HG02884 (cell line): ENCODE data around the gene CHRNA4.

Source experiments
- ATAC-seq: cut with Tn5 transposase; IDR thresholded peaks from one replicate; pipeline ENCODE4 v1.9.1; 2021; ENCODE audit warnings: mild to moderate bottlenecking, moderate library complexity; ENCODE audit not compliant: unreplicated experiment

The CHRNA4 gene

DNA sequence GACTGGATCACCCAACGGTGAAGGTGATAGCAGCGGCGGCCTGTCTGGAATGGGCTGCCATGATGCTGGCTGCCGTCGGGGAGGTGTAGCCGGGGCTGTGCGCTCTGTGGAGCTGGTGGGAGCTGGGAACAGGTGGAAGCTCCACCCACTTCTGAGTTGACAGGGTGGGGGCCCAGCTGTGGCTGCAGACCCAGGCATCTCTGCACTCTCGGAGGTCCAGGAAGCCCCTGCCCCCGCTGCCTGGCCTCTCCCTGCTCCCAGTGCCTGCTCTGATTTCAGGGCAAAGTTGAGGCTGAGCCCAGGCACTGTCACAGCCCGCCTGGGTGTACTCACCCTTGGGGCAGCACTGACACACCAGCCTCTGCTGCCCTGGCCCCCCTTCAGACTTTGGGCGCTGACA, 18.1 kb upstream of the CHRNA4 start:
- ATAC-seq: no peak

- ATAC-seq: no peak
Observed at GRCh38 chr20:63378626-63379025, 17.5 kb upstream of the CHRNA4 start.

- ATAC-seq: no peak
Observed at GRCh38 chr20:63377951-63378381, 16.8 kb upstream of the CHRNA4 start.

GRCh38 chr20:63377256-63377941, 16.2 kb upstream of the CHRNA4 start:
- no peak for ATAC-seq

DNA sequence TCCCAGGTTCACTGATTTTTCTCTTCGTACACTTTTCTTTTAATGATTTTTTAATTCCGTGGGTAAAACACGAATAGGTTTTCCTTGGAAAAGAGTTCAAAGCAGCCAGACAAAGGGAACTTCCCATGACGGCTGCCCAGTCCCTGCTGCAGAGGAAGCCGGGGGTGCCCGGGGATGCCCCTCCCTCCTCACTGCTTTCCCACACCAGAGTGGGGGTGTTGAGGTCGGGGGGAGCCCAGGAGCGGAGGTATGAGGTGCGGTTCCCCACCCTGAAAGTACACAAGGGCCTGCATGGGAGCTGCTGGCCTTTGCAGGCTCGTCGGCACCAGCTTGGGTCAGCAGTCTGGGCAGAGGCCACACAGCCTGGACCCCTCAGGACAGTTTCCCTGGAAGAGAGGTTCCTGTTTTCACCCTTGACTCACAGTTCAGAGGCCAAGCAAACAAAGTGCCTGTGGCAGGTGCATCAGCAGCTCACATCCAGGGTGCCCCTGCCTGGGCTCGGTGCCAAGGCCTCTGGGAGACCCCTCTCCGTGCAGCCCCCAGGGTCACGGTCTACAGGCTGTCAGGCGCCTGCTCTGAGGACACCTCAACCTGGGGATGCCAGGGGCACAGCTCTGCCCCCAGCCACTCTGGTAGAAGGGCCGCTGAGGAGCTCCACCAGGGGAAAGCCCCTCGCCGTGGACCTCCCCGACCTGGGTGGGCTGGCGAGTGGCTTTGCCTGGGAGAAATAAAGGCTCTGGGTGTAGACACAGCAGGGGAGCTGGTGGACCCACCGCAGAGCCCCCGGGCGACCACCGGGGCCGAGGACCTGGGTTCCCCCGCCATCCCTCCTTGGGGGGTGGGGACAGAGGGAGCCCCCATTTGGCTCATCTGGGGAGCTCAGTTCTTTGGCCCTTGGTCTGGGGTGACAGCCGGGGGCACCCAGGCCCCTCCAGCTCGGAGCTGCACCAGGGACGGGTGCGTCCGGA, 15.4 kb upstream of the CHRNA4 start:
- no peak for ATAC-seq

DNA sequence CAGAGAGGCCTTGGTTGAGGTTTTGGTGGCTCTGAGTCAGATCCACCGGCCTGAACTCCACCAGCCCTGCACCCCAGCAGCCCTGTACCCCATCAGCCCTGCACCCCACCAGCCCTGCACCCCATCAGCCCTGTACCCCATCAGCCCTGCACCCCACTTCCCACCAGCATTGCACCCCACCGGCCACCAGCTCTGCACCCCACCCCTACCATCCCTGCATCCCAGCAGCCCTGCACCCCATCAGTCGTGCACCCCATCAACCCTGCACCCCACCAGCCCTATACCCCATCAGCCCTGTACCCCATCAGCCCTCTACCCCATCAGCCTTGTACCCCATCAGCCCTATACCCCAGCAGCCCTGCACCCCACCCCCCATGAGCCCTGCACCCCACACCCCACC, 14.3 kb upstream of the CHRNA4 start:
- no peak for ATAC-seq

- ATAC-seq: no peak
Observed at GRCh38 chr20:63374504-63374903, 13.4 kb upstream of the CHRNA4 start.

DNA sequence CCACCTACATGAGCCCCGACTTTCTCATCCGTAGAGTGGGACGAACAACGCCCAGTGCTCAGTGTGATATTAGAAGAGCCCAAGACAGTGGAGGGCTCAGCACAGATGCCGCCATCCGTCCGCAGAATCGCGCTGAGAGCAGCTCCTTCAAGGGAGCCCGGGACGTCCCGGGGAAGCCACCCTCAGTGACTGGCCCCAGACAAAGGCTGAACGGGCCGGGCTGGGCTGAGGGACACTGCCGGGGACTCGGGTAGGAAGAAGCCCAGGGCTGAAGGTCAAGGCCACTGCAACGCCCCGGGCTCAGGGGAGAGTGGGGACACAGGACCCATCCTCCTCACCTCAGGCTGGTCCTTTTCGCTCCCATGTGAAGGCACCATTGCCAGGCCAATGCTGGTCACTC, 12.8 kb upstream of the CHRNA4 start:
- no peak for ATAC-seq

DNA sequence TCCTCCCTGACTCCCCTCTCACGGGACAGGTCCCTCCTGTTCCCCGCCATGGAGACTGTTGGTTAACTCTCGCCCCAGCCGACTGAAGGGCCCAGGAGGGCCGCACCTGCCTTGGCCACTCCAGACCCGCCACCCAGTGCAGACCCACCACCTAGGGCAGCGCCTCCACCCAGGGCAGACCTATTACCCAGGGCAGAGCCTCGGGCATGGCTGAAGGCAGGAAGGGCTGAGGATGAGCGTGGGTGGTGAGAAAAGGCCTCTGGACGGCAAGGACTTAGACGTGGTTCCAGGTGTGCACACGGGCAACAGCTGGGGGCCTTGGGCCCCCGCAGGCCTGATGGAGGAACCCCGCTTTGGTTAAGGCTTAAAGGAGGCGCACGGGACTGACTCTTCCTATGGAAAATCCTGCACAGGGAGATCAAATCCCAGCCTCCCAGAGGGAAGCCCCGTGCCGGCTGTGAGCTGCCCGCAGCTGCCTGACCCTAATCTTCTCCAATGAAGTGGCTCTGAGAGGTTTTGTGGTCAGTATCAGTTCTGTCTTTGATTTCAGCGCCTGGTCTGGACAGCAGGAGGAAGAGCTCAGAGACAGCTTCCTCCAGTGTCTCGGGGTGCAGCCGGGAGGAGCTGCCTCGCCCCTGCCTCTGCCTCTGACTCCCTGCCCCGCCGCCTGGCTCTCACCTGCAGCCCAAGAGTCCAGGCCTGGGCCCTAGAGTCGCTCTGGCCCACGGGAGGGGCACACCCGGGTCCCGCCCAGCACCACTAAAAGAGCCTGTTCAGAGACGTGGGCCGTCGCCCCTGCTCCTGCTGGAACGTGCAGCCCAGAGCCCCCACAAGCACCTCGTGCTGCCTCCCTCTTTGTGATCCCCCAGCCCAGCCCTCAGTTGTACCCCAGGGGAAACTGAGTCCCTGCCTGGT, 12.1 kb upstream of the CHRNA4 start:
- ATAC-seq: no peak

- no peak for ATAC-seq
Observed at GRCh38 chr20:63371291-63371865, 10.2 kb upstream of the CHRNA4 start.

DNA sequence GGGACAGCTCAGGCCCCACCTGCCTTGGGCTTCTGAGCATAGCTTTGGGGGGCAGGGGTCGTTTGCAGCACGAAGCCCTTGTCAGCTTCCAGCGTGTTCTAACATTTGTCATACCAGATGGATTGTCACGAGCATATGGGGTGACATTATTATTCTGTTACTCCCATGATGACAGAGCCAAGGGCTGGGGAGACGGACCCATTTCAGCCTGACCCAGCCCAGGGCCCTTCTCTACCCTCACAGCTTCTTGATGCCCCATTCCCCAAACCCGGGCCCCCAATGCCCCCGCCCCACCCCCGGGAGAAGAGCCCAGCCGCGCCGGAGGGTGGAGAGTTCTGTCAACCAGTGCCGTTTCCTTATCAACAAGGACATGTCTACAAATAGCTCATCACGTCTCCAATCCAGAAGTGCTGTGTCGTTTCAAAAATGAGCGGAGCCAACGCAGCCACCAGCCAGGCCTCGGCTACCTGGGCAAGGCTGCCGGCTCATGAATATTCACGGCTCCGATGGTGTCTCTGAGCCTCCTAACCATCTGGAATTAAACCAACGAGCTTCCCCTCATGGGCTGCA, 9.6 kb upstream of the CHRNA4 start:
- no peak for ATAC-seq

- ATAC-seq: no peak
Observed at GRCh38 chr20:63369724-63370617, 8.8 kb upstream of the CHRNA4 start.

GRCh38 chr20:63369024-63369530, 7.9 kb upstream of the CHRNA4 start:
- ATAC-seq: no peak

DNA sequence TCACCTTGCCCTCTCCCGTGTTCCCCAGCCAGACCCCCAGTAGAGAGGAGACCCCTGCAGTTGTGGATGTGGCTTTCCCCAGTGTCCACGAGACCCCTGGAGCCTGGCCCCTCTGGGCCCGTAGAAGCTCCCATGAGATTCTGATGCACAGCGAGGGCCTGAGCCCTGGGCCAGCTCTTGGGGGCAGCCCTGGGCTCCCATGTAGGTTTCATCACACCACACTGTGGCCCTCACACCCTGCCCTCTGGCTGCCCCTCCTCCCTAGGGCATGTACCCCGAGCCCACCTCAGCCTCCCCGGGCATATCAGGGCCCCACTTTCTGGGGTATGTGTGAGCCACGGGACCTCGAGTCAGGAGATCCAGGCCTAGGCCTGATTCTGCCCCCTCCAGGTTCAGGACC, 7.0 kb upstream of the CHRNA4 start:
- no peak for ATAC-seq

DNA sequence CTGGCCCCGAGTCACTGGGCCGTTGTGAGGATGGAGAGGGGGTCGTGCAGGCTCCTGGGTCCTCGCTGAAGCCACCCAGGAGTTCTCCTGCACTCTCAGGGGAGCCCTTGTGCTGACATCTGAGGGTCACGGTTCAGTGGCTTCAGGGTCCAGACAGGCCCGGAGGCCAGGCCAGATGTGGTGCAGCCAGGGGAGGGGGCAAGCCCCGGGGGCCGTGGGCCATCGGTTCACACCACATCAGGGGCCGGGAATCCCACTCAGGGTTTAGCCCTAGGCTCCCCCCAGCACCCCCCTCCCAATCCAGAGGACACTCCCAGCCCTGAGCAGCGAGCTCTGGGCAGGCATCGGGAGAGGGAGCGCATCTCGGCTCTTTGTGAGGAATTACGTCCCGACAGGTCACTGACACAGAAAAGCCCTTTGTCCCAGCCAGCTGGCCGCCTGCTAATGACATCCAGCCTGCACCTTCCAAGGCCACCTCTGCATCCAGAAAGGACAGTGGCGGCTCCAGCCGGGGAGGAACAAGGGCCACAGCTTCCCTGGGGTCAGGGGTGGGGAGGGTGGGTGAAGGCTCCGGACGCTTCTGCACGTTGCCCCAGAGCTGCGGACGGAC, 6.4 kb upstream of the CHRNA4 start:
- no peak for ATAC-seq

- no peak for ATAC-seq
Observed at GRCh38 chr20:63366390-63367365, 5.5 kb upstream of the CHRNA4 start.

DNA sequence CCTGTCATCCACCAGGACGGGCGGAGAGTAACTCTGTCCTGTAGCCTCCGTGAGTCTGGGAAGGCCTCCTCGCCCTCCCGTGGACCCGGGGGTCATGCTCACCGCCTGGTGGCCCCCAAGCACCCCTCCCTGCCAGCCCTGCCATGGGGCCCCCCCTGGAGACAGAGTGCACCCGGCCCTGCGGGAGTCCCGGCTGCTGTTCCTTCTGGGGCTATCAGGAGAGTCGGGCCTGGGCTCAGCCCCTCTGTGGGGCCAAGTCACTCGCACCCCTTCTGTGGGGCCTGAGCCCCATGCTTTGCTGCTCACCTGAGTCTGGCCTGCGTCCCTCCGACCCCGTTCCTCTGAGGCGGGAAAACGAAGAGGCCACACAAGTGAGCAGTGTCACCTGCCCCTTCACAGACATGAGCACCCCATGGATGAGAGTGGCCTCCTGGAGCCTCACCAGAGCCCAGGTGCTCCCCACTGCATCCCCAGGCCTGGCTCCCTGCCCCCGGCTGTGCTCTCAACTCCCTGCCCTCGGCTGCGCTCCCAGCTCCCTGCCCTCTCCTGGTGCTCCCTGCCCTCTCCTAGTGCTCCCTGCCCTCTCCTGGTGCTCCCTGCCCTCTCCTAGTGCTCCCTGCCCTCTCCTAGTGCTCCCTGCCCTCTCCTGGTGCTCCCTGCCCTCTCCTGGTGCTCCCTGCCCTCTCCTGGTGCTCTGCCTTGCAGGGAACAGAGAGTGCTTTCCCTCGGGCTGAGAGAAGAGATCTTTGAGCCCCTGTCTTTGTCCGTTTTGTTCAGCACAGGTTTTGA, 4.6 kb upstream of the CHRNA4 start:
- no peak for ATAC-seq
